NCI-H2029 treated with DMSO at 0.1 percent for 48 hours (cell line): Measurements from ENCODE around the gene RBMS1.

Source experiments
- DNase-seq: peaks from one replicate; lab custom pipeline; 2025; lab: John Stamatoyannopoulos, UW

RBMS1 gene

GRCh38 chr2:160301420-160301819, 192.2 kb downstream of the RBMS1 start:
- DNase-seq, result no peak

DNA sequence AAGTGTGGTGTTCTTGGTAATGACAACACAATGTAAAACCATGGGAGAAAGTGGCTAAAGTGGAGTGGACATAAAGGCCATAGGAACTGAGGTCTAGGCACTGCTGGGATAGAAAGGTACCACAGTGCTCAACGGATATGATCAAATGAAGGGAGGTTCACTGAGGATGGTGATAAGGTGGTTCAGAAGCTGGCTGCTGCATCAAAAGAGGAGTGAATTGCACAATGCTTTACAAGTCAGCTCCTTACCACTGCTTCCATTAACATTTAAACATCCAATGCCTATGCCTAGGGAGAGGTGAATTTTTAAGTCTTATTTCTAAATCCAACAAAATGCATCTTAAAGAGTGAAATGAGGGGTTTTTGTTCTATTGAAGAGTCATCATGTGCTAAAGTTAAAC, 193.4 kb downstream of the RBMS1 start:
- DNase-seq, result no peak

GRCh38 chr2:160299540-160299939, 194.1 kb downstream of the RBMS1 start:
- no peak for DNase-seq

DNA sequence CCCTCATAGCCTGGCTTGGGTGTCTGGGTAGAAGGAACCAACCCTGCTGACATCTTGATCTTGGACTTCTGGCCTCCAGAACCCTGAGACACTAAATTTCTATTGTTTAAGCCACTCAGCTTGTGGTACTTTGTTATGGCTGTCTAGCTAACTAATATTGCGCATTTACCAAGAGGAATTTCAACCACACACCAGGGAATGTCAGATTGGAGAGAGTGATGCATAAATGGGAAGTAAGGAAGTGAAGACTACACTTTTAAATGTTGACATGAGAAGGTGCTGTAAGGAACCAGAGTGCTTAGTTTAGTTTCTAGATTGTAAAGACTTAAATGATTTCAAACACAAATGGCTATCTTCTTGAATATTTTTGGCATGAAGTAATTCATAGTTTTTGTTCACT, 194.6 kb downstream of the RBMS1 start:
- no peak for DNase-seq

DNA sequence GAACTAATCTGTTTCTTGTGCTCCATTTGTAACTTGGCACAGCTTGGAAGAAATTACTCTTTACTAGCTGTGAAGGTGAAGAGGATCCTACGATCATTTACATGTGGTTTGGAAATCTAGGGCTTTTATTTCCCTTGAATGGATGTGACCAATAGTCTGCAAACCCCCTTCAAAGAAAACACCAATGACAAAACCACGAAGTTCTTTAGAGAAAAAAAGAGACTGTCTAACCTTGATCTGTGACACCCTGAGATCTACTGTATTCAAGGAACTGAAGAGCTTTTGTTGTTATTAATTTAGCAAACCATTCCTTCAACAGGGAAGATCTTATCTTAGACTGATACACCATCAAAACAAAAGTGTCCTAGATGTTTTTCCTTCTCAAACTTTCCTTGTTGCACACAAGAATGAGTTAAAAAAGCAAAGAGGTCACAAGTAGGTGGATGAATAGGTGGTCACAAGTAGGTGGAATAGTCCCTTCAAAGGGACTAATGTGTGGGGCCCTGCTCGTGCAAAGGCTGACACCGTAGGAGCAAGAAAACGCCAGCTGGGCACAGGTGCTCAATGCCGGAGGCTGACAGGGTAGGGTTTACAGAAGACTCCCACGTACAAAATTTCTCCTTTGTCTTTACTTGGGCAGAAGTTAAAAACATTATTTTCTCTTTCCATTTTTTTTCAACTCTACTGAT, 197.9 kb downstream of the RBMS1 start:
- DNase-seq, result no peak

- DNase-seq, result no peak
Measured at GRCh38 chr2:160294889-160295288, 198.7 kb downstream of the RBMS1 start.

DNA sequence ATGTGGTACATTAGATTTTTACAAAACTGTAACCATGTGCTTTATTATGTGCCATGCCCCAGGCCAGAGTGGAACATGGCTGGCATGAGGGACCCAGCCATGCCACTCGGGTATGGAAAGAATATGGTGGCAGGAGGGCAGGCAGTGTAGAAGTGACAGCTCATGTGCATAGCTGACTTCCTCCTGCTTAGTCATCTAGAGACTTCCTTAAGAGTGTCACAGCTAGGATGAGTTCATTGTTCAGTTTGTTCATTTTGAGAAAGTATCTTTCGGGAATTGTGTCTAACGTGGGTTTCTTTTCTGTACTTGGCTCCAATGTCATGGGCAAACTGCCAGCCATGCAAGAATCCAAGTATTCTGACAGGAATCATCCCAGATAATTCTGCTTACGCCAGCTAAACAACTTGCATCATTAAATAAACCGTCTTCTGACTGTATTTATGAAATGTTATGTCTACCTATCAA, 199.2 kb downstream of the RBMS1 start:
- DNase-seq, result no peak

DNA sequence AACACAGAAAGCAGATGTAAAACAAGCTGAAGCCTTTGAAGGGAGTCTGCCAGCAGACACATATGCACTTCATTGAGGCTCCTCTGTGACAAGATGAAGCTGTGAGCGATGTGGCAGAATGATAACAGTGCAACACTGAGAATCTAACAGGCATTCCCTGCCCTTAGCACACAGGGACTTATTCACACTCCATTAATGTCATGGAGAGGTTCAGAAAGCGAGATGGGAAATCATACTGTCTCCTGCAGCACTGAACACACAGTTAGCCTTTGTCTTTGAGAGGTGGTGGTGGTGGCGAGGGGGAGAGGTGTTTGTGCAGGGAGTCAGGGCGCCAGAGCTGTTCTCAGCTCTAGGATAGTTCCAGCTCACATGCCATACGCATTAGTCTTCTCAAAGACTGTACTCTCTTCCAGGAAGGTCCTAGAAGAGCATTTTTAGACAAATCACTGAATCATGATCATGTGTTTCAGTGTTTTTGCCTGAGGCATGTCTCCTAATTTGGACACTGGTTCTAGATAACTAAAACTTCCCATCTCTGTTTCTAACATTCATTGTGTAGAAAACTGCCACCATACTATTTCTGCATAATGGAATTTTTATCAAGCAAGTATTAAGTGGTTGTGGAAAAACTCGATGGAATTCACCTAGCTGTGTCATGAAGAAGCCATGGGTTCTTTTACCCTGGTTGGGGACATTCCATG, 200.1 kb downstream of the RBMS1 start:
- no peak for DNase-seq

- DNase-seq, result no peak
Measured at GRCh38 chr2:160292225-160292624, 201.4 kb downstream of the RBMS1 start.

DNA sequence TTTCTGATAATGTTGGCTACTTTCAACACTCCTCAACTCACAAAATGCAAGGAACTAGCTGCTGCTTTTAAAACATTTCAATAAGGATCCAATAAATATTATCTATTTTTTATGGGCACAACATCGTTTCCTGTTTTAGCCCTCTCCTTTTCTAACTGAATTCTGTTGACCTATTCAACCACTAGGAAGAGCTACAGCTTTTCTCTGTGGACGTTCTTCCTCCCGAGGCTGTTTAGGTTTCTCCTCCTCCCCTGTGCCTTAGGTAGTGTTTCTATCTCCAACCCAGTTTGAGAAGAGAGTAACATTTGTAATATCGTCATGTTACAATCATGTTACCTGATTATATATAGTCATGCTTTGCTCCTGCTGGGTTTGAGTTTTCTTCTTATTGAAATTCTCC, 202.2 kb downstream of the RBMS1 start:
- no peak for DNase-seq

DNA sequence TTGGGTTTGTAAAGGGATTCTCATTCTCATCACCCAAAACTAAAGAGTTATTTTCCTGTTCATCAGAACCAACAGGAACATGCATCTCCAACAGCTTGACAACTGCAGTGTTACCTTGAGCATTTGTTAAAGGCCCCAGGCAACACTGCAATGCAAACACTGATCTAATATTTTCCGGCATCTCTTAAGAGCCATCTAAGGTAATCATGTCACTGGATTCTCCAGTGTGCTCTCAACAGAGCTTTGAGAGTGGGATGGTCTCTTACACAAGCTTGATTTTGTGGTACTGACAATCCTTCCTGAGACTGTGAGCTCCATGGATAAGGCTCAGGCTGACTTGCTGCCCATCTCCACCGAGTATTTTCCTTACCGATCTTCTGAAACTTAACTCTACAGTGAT, 203.0 kb downstream of the RBMS1 start:
- peak; percentile 50 for DNase-seq

GRCh38 chr2:160289831-160290230, 203.8 kb downstream of the RBMS1 start:
- DNase-seq, result no peak

GRCh38 chr2:160289126-160289525, 204.5 kb downstream of the RBMS1 start:
- no peak for DNase-seq

DNA sequence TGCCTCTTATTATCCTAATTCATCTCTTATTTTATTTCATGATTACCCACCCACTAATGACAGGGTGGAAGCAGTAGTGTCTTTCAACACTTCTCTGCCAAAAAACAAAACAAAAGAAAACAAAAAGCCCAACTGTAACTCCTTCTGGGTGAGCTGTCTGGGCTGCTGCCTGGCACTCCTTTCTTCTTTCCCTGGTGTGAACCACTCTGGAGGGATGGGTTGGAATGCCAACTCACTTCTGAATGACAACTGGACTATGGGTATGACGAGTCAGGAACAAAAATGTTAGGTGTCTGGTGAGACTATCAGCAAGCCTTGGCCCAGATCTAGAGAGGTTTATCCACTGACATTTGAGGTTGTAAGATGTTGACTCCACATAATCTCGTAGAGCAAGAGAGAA, 205.3 kb downstream of the RBMS1 start:
- DNase-seq, result no peak

DNA sequence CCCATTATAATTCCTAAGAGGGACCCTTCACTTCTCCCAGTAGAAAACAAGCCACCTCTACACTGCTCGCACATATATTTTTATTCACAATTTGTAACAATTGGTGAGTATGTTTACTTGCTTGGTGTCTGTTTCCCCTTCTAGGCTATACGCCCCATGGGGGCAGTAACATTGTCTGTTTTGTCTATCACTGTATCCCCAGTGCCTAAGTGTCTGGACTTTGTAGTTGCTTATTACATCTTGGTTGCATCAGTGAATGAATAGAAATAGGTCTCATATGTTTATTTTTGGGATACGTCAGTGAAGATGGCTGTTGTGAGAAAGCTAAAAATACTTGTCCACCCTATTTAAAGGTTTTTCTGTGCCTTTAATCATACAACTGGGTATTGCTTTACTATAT, 206.1 kb downstream of the RBMS1 start:
- DNase-seq, result no peak

DNA sequence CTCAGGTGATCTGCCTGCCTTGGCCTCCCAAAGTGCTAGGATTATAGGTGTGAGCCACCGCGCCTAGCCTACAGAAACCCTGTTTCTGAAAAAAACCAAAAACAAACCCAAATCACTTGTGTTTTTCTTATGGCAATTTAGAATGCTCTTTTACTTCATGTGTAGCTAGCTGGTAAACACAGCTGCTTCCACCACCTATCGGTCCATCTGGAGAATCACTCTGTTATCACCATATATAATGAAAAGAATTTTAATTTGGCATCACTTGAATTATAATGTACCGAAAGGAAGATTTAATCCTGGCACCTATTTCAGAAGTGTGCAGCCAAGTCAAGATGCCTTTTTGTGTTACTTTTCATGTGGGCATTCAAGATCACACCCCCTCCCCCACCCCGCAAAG, 207.1 kb downstream of the RBMS1 start:
- DNase-seq, result no peak

GRCh38 chr2:160283675-160284074, 209.9 kb downstream of the RBMS1 start:
- DNase-seq, result no peak

GRCh38 chr2:160282063-160282580, 211.5 kb downstream of the RBMS1 start:
- DNase-seq, result no peak

- DNase-seq, result no peak
Measured at GRCh38 chr2:160281213-160281612, 212.4 kb downstream of the RBMS1 start.

- DNase-seq, result no peak
Measured at GRCh38 chr2:160279813-160280465, 213.7 kb downstream of the RBMS1 start.

GRCh38 chr2:160278879-160279177, 214.8 kb downstream of the RBMS1 start:
- DNase-seq, result no peak

DNA sequence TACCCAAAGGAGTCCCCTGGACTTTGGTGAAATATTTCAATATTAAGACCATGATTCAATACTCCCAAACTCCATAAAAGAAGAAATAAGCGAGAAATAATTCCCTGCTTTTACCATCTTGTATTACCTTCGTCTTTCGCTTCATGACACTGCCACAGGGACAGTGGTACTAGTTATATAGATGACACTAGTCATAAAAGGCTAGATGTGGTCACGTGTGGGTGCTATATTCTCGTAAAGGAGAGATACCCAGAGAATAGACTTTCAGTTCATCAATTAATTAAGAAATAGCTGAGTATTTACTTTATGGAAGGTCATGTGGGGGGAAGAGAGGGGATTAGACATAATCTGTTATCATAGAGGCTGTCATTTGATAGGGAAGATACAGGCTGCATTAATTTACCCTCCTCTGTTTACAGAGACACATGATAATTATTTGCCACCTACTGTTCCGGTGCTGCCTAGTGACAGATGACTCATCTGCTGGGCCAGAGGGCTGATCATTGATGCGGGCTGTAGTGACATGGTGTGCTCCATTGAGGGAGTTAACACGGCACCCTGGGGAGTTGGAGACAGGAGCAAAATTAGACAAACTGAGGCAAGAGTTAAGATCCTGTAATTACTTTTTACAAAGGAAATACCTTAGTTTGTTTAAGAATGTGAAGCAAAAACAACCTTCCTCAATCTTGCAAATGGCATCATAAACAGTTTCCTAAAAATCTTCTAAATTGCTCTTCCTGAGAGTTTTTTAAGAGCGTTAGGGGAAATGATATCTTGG, 215.3 kb downstream of the RBMS1 start:
- DNase-seq, result no peak
